ENCODE measurements around the gene KRTAP10-9.

DNA sequence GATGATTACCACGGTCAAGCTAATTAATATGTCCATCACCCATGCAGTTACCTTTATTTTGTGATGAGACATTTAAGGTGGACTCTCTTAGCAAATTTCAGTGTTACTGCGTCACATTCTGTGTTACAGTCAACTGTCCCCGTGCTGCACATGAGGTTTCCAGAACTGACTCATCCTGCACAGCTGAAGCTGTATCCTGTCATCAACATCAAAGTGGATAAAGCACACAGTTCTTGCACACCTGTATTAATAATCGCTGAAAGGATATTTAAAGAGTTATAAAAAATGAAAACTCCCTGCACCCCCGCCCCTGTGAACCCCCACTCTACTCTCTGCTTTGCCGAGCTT lies 43.1 kb upstream of the KRTAP10-9 start:
- TF ChIP-seq JUND (IDR thresholded peaks at IDR 0.05; ENCODE audit: low read length) (no peak), TAF1 (IDR thresholded peaks at IDR 0.05; ENCODE audit: low read depth, low read length) (no peak), POLR2A (IDR thresholded peaks at IDR 0.05; ENCODE audit: control extremely low read depth in 1 of 2, low read depth in 2 of 2, low read length in 2 of 2) (no peak), MAX (IDR thresholded peaks at IDR 0.05) (no peak)
- TF ChIP-seq, protein P1, sequence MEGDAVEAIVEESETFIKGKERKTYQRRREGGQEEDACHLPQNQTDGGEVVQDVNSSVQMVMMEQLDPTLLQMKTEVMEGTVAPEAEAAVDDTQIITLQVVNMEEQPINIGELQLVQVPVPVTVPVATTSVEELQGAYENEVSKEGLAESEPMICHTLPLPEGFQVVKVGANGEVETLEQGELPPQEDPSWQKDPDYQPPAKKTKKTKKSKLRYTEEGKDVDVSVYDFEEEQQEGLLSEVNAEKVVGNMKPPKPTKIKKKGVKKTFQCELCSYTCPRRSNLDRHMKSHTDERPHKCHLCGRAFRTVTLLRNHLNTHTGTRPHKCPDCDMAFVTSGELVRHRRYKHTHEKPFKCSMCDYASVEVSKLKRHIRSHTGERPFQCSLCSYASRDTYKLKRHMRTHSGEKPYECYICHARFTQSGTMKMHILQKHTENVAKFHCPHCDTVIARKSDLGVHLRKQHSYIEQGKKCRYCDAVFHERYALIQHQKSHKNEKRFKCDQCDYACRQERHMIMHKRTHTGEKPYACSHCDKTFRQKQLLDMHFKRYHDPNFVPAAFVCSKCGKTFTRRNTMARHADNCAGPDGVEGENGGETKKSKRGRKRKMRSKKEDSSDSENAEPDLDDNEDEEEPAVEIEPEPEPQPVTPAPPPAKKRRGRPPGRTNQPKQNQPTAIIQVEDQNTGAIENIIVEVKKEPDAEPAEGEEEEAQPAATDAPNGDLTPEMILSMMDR (IDR thresholded peaks at IDR 0.05; ENCODE audit: control extremely low read depth in 1 of 3, insufficient read depth in 1 of 3, low read depth in 1 of 3, low read length in 3 of 3) = no peak

Data from H1 (cell line).